HepG2 (cell line): ENCODE data around the gene CCDC9B. TPM values are rescaled to one million over a fixed set of nuclear protein-coding genes. Genes with fewer than 3 reads are reported as not detected.

ENCODE experiments used
- CBX5 ChIP-seq: sonication (generic); formaldehyde crosslinking; IDR thresholded peaks from 2 replicates; pipeline ENCODE4 v1.4.0; 2020; ENCODE audit warnings: missing genetic modification reagents, borderline replicate concordance
- DNMT3B ChIP-seq: conservative IDR thresholded peaks from 2 replicates; pipeline ENCODE4 v1.6.1; 2016; ENCODE audit warnings: missing biosample characterization, control low read depth
- KDM1A ChIP-seq: IDR thresholded peaks from 2 replicates; pipeline ENCODE4 v1.6.1; 2016; ENCODE audit warnings: missing compliant biosample characterization
- MIER2 ChIP-seq: IDR thresholded peaks from 2 replicates; pipeline ENCODE4 v1.6.1; 2016; ENCODE audit warnings: missing biosample characterization, missing genetic modification reagents
- MZF1 ChIP-seq: sonication (generic); formaldehyde crosslinking; IDR thresholded peaks from 2 replicates; pipeline ENCODE4 v1.8.1; 2023; ENCODE audit warnings: mild to moderate bottlenecking, missing genetic modification reagents, borderline replicate concordance
- ONECUT2 ChIP-seq: sonication (generic); formaldehyde crosslinking; IDR thresholded peaks from 2 replicates; pipeline ENCODE4 v1.4.0; 2020; ENCODE audit warnings: missing genetic modification reagents
- SIN3B ChIP-seq: fragments of 150-350 bp; IDR thresholded peaks from 2 replicates; pipeline ENCODE4 v1.6.1; 2014; ENCODE audit warnings: low read length
- STAG1 ChIP-seq: sonication (generic); formaldehyde crosslinking; IDR thresholded peaks from 2 replicates; pipeline ENCODE4 v1.4.0; 2020; ENCODE audit warnings: missing genetic modification reagents
- ZFYVE20 ChIP-seq: sonication (generic); formaldehyde crosslinking; IDR thresholded peaks from 2 replicates; pipeline ENCODE4 v1.8.0; 2023; ENCODE audit warnings: low read depth, mild to moderate bottlenecking, moderate library complexity, missing genetic modification reagents, borderline replicate concordance
- ZNF33A ChIP-seq: sonication (generic); formaldehyde crosslinking; IDR thresholded peaks from 2 replicates; pipeline ENCODE4 v1.5.1; 2020; ENCODE audit warnings: missing genetic modification reagents, mild to moderate bottlenecking, moderate library complexity, borderline replicate concordance
- ZNF33B ChIP-seq: sonication (generic); formaldehyde crosslinking; IDR thresholded peaks from 2 replicates; pipeline ENCODE4 v1.5.1; 2020; ENCODE audit warnings: mild to moderate bottlenecking, missing genetic modification reagents
- ZNF468 ChIP-seq: sonication (generic); formaldehyde crosslinking; IDR thresholded peaks from 2 replicates; pipeline ENCODE4 v1.8.0; 2022; ENCODE audit warnings: mild to moderate bottlenecking, moderate library complexity, missing genetic modification reagents
- ZNF558 ChIP-seq: sonication (generic); formaldehyde crosslinking; IDR thresholded peaks from 2 replicates; pipeline ENCODE4 v1.9.0; 2022; ENCODE audit warnings: mild to moderate bottlenecking, missing genetic modification reagents, borderline replicate concordance
- ZNF777 ChIP-seq: sonication (generic); formaldehyde crosslinking; IDR thresholded peaks from 2 replicates; pipeline ENCODE4 v1.4.0; 2020; ENCODE audit warnings: missing genetic modification reagents
- ZNF839 ChIP-seq: sonication (generic); formaldehyde crosslinking; IDR thresholded peaks from 2 replicates; pipeline ENCODE4 v1.4.0; 2020; ENCODE audit warnings: missing genetic modification reagents, mild to moderate bottlenecking, borderline replicate concordance
- polyA plus RNA-seq, 8 experiments: library from polyadenylated mRNA; depleted of rRNA in 3 of 8; stranded (reverse) in 7 of 8; unstranded in 1 of 8; fragments of >200 nt; fragmentation: Illumina TruSeq in 4 of 8; extraction: Trizol in 4 of 8; gene quantifications; 2 replicates each; pipeline versions ENCODE4 v1.2.1 to v1.2.3, GENCODE V29; 2011 to 2016; ENCODE audit warnings: low read depth in 4 of 8, missing spikeins in 1 of 8, mixed read lengths in 1 of 8; ENCODE audit not compliant: insufficient read depth in 1 of 8
- total RNA-seq, 5 experiments: library from RNA; depleted of rRNA; stranded (reverse); fragments of >200 nt; fragmentation: Illumina TruSeq; extraction: Trizol; gene quantifications; 2 replicates each; pipeline ENCODE4 v1.2.3, GENCODE V29; 2016; ENCODE audit warnings: low read depth in 1 of 5
- TF ChIP-seq, protein P1 (sequence below): sonication (generic); formaldehyde crosslinking; IDR thresholded peaks from 2 replicates; pipeline ENCODE4 v1.4.0; 2020; ENCODE audit warnings: missing genetic modification reagents
- TF ChIP-seq, protein P2 (sequence below): sonication (generic); formaldehyde crosslinking; IDR thresholded peaks from 2 replicates; pipeline ENCODE4 v1.8.1; 2022; ENCODE audit warnings: low read depth, mild to moderate bottlenecking, missing genetic modification reagents
- TF ChIP-seq, protein P3 (sequence below): fragments of 450-650 bp; IDR thresholded peaks from 2 replicates; pipeline ENCODE4 v1.6.1; 2017; ENCODE audit warnings: mild to moderate bottlenecking
- TF ChIP-seq, protein P4 (sequence below): sonication (generic); formaldehyde crosslinking; IDR thresholded peaks from 2 replicates; pipeline ENCODE4 v1.8.0; 2022; ENCODE audit warnings: missing genetic modification reagents, mild to moderate bottlenecking, inconsistent platforms, borderline replicate concordance

The CCDC9B gene
- total and polyA plus RNA-seq, 2 of the 13 experiments (the other 11 are each of a cell fraction or from before 2014, with no cell fraction given) = 0.98 to 1.6 TPM

DNA sequence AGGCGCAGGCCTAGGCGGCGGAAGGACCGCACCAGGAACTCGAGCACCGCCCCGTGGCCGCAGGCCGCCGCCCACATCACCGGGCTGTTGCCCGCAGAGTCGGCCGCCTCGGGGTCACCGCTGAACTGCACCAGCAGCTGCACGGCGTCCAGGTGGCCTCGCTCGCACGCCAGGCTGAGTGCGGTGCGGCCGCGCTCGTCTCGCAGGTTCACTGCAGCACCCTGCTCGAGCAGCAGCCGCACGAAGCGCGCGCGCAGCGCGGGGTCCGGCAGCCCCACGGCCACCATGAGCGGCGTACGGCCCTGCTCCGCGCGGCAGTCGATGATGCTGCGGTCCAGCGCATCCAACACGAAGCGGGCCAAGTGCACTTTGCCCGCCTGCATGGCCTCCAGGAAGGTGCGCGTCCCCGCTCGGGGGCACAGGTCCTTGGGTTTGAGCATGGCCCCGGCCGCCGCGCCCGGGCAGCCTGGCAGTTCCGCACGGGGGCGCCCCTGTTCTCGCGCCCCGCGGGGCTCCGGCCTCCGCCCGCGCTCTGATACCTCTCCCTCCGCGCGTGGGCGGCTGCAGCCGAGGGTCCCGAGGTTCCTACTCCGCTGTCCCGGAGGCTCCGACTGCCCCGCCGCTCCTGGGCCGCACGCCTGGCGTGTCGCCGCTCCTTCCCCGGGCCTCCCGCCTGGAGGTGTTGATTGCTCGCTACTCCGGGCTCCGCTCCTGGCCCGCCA, 58.4 kb downstream of the CCDC9B start (continued):
- TF ChIP-seq ZNF777 (peak; percentile 90), ZNF558 (CRISPR knock-in tag) (no peak), ZNF33A (CRISPR knock-in tag) (no peak), MIER2 (CRISPR knock-in tag) (no peak), ONECUT2 (CRISPR knock-in tag) (no peak), KDM1A (CRISPR knock-in tag) (peak; percentile 32; the same call in 1 of the 2 replicates), ZFYVE20 (CRISPR knock-in tag) (no peak), MZF1 (CRISPR knock-in tag) (no peak), ZNF468 (CRISPR knock-in tag) (no peak), ZNF839 (CRISPR knock-in tag) (no peak), CBX5 (no peak), STAG1 (CRISPR knock-in tag) (peak; percentile 31; the same call in 1 of the 2 replicates), ZNF33B (no peak), SIN3B (no peak), DNMT3B (CRISPR knock-in tag) (no peak)
- TF ChIP-seq, protein P1, sequence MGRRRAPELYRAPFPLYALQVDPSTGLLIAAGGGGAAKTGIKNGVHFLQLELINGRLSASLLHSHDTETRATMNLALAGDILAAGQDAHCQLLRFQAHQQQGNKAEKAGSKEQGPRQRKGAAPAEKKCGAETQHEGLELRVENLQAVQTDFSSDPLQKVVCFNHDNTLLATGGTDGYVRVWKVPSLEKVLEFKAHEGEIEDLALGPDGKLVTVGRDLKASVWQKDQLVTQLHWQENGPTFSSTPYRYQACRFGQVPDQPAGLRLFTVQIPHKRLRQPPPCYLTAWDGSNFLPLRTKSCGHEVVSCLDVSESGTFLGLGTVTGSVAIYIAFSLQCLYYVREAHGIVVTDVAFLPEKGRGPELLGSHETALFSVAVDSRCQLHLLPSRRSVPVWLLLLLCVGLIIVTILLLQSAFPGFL = no peak
- TF ChIP-seq, protein P2, sequence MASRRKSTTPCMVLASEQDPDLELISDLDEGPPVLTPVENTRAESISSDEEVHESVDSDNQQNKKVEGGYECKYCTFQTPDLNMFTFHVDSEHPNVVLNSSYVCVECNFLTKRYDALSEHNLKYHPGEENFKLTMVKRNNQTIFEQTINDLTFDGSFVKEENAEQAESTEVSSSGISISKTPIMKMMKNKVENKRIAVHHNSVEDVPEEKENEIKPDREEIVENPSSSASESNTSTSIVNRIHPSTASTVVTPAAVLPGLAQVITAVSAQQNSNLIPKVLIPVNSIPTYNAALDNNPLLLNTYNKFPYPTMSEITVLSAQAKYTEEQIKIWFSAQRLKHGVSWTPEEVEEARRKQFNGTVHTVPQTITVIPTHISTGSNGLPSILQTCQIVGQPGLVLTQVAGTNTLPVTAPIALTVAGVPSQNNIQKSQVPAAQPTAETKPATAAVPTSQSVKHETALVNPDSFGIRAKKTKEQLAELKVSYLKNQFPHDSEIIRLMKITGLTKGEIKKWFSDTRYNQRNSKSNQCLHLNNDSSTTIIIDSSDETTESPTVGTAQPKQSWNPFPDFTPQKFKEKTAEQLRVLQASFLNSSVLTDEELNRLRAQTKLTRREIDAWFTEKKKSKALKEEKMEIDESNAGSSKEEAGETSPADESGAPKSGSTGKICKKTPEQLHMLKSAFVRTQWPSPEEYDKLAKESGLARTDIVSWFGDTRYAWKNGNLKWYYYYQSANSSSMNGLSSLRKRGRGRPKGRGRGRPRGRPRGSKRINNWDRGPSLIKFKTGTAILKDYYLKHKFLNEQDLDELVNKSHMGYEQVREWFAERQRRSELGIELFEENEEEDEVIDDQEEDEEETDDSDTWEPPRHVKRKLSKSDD (CRISPR knock-in tag) = no peak; the same call in 1 of the 2 replicates
- TF ChIP-seq, protein P3, sequence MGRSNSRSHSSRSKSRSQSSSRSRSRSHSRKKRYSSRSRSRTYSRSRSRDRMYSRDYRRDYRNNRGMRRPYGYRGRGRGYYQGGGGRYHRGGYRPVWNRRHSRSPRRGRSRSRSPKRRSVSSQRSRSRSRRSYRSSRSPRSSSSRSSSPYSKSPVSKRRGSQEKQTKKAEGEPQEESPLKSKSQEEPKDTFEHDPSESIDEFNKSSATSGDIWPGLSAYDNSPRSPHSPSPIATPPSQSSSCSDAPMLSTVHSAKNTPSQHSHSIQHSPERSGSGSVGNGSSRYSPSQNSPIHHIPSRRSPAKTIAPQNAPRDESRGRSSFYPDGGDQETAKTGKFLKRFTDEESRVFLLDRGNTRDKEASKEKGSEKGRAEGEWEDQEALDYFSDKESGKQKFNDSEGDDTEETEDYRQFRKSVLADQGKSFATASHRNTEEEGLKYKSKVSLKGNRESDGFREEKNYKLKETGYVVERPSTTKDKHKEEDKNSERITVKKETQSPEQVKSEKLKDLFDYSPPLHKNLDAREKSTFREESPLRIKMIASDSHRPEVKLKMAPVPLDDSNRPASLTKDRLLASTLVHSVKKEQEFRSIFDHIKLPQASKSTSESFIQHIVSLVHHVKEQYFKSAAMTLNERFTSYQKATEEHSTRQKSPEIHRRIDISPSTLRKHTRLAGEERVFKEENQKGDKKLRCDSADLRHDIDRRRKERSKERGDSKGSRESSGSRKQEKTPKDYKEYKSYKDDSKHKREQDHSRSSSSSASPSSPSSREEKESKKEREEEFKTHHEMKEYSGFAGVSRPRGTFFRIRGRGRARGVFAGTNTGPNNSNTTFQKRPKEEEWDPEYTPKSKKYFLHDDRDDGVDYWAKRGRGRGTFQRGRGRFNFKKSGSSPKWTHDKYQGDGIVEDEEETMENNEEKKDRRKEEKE = no peak
- TF ChIP-seq, protein P4, sequence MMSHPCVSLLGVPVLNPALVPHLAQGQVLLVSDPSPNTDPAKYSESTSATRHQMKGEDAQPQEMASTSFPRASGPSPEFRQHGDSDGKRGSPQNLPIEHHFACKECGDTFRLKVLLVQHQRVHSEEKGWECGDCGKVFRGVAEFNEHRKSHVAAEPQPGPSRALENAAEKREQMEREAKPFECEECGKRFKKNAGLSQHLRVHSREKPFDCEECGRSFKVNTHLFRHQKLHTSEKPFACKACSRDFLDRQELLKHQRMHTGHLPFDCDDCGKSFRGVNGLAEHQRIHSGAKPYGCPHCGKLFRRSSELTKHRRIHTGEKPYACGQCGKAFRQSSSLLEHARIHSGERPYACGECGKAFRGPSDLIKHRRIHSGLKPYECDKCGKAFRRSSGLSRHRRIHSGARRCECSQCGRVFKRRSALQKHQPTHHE (CRISPR knock-in tag) = 0 out of 2 replicates have a peak, but pooled peaks have one; percentile 34
